ENCODE data around the gene RALA. TPM values are rescaled to one million over a fixed set of nuclear protein-coding genes. Genes with fewer than 3 reads are reported as not detected.

The RALA gene
- total RNA-seq, 2 experiments from 2014 or later, result 32.5 to 32.8 TPM

DNA sequence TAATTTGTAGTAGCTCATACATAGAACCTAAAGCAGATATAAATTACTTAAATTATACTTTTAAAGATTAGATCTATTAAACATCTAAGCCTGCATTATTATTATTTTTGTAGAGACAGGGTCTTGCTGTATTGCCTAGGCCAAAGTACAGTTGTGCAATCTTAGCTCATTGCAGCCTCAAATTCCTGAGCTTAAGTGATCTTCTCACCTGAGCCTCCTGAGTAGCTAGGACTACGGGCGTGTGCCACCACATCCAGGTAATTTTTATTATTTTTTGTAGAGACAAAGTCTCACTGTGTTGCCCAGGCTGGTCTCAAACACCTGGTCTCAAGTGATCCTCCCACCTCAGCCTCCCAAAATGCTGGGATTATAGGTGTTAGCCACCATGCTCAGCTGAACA, 46.7 kb downstream of the RALA start:
- CTCF ChIA-PET, result interaction anchor here (1.0 to 1.2 kb wide), 3 partner anchors 9 to 78 kb away, joined by 3 to 4 read pairs (median 3); no protein-coding TSS in a partner anchor
- H3K27me3 Mint-ChIP-seq, result no peaks in the 10 kb centered on the region
- TF ChIP-seq, protein P1, sequence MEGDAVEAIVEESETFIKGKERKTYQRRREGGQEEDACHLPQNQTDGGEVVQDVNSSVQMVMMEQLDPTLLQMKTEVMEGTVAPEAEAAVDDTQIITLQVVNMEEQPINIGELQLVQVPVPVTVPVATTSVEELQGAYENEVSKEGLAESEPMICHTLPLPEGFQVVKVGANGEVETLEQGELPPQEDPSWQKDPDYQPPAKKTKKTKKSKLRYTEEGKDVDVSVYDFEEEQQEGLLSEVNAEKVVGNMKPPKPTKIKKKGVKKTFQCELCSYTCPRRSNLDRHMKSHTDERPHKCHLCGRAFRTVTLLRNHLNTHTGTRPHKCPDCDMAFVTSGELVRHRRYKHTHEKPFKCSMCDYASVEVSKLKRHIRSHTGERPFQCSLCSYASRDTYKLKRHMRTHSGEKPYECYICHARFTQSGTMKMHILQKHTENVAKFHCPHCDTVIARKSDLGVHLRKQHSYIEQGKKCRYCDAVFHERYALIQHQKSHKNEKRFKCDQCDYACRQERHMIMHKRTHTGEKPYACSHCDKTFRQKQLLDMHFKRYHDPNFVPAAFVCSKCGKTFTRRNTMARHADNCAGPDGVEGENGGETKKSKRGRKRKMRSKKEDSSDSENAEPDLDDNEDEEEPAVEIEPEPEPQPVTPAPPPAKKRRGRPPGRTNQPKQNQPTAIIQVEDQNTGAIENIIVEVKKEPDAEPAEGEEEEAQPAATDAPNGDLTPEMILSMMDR (IDR thresholded peaks at IDR 0.05), result no peak
- no peak for ATAC-seq
- peaks cover 30% of the 10 kb centered on the region for H3K4me1 Mint-ChIP-seq (ENCODE audit: low read depth)
- no peak overlapping the region for H3K27ac Mint-ChIP-seq
- no peaks in the 10 kb centered on the region for H3K9me3 Mint-ChIP-seq
- no peak overlapping the region for H3K4me3 Mint-ChIP-seq
- POLR2A ChIA-PET, result no interaction called here
- intact Hi-C loops (cut with micrococcal nuclease), result no loop called here
- DNase-seq, result no peak
- peaks cover 9% of the 10 kb centered on the region for H3K36me3 Mint-ChIP-seq (ENCODE audit: low read depth)

DNA sequence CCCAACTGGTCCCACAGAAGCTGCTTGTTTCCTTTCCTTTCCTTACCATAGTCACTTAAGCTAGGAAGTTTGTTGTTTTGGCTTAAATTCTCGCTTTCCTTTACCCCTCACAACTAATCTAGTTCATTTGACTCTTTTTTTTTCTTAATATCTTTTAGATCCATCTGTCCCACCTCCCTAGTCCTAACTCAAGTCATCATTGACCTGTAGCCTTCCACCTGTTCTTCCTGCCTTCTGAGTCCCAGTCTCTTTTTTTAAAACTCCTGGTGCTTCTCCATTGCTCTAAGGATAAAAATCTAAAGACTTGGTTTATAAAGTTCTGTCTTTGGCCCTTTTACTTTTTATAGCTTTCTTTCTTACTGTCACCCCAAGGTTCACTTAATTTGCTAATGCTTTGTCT, 47.6 kb downstream of the RALA start:
- CTCF ChIA-PET, result interaction anchor here (1.2 to 1.4 kb wide), 2 partner anchors 16 to 77 kb away, joined by 3 to 5 read pairs; no protein-coding TSS in a partner anchor
- no peaks in the 10 kb centered on the region for H3K27me3 Mint-ChIP-seq
- H3K36me3 Mint-ChIP-seq (ENCODE audit: low read depth), result peaks cover 13% of the 10 kb centered on the region
- DNase-seq, result no peak
- peaks cover 27% of the 10 kb centered on the region for H3K4me1 Mint-ChIP-seq (ENCODE audit: low read depth)
- no peak overlapping the region for H3K27ac Mint-ChIP-seq
- intact Hi-C loops (cut with micrococcal nuclease), result no loop called here
- ATAC-seq, result no peak
- POLR2A ChIA-PET, result no interaction called here
- H3K9me3 Mint-ChIP-seq, result no peaks in the 10 kb centered on the region
- no peak overlapping the region for H3K4me3 Mint-ChIP-seq
- TF ChIP-seq, protein P1 (IDR thresholded peaks at IDR 0.05), result no peak

DNA sequence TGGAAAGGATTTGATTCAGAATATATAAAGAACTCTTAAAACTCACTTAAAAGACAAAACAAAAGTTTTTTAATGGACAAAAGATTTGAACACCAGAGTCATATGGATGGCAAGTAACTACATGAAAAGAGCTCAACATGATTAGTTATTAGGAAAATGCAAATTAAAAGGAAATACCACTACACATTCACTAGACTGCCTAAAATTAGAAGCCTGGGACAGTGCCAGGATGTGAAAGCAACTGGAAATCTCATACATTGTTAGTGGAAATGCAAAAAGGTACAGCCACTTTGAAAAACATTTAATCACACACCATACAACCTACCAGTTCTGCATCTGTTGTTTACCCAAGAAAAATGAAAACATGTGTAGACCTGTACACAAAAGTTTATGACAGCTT, 48.8 kb downstream of the RALA start:
- H3K36me3 Mint-ChIP-seq (ENCODE audit: low read depth), result peaks cover 21% of the 10 kb centered on the region
- CTCF ChIA-PET, result interaction anchor here (1.4 kb wide), 1 partner anchor 15 kb away, joined by 5 read pairs; no protein-coding TSS in a partner anchor
- no peak for ATAC-seq
- peaks cover 5% of the 10 kb centered on the region for H3K9me3 Mint-ChIP-seq
- no peak overlapping the region for H3K27ac Mint-ChIP-seq
- H3K27me3 Mint-ChIP-seq, result no peaks in the 10 kb centered on the region
- H3K4me1 Mint-ChIP-seq (ENCODE audit: low read depth), result peaks cover 27% of the 10 kb centered on the region
- TF ChIP-seq, protein P1 (IDR thresholded peaks at IDR 0.05), result no peak
- intact Hi-C loops (cut with micrococcal nuclease), result no loop called here
- no peak for DNase-seq
- H3K4me3 Mint-ChIP-seq, result no peak overlapping the region
- POLR2A ChIA-PET, result no interaction called here

DNA sequence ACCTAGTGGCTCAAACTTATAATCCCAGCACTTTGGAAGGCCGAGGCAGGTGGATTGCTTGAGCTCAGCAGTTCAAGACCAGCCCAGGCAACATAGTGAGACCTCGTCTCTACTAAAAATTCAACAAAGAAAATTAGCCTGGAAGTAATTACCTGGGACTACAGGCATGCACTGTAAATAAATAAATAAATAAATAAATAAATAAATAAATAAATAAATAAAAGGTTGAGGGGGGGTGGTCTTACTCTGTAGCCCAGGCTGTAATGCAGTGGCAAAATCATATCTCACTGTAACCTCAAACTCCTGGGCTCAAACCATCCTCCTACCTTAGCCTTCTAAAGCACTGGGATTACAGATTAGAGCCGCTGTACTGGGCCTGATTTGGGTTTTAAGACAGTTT, 50.5 kb downstream of the RALA start:
- POLR2A ChIA-PET, result no interaction called here
- TF ChIP-seq, protein P1 (IDR thresholded peaks at IDR 0.05), result no peak

DNA sequence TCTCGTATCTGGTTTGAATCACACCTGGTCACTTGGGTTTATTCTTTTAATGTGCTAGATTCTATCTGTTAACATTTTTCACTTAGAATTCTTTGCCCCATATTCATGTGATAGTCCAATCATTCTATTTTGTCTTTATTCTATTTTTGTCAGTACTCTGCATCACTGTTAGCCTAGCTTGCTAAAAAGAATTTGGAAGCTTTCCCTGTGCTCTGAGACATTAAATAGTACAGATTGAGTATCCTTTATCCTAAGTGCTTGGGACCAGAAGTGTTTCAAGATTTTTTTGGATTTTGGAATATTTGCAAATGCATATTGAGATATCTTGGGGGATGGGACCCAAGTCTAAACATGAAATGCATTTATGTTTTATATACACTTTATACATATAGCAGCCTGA, 51.0 kb downstream of the RALA start:
- H3K27ac Mint-ChIP-seq, result no peak overlapping the region
- peaks cover 5% of the 10 kb centered on the region for H3K9me3 Mint-ChIP-seq
- ChIA-PET CTCF (no interaction called here), POLR2A (no interaction called here)
- intact Hi-C loops (cut with micrococcal nuclease), result no loop called here
- TF ChIP-seq, protein P1 (IDR thresholded peaks at IDR 0.05), result no peak
- H3K27me3 Mint-ChIP-seq, result no peaks in the 10 kb centered on the region
- DNase-seq (no peak), ATAC-seq (no peak)
- H3K36me3 Mint-ChIP-seq (ENCODE audit: low read depth), result peaks cover 17% of the 10 kb centered on the region
- peaks cover 24% of the 10 kb centered on the region for H3K4me1 Mint-ChIP-seq (ENCODE audit: low read depth)
- no peak overlapping the region for H3K4me3 Mint-ChIP-seq

More for the DNA sequence above, 50.5 kb downstream of the RALA start:
- H3K27me3 Mint-ChIP-seq, result no peaks in the 10 kb centered on the region
- H3K27ac Mint-ChIP-seq, result no peak overlapping the region
- DNase-seq (no peak), ATAC-seq (no peak)
- H3K4me3 Mint-ChIP-seq, result no peak overlapping the region
- peaks cover 21% of the 10 kb centered on the region for H3K4me1 Mint-ChIP-seq (ENCODE audit: low read depth)
- CTCF ChIA-PET, result no interaction called here
- H3K9me3 Mint-ChIP-seq, result peaks cover 5% of the 10 kb centered on the region
- intact Hi-C loops (cut with micrococcal nuclease), result no loop called here
- H3K36me3 Mint-ChIP-seq (ENCODE audit: low read depth), result peaks cover 18% of the 10 kb centered on the region

Measured in activated CD8-positive, alpha-beta T cell treated with anti-CD3 and anti-CD28 coated beads for 36 hours (primary cell).